Stimulated activated CD4-positive, alpha-beta T cell treated with anti-CD3 and anti-CD28 coated beads, Interleukin-1b, Interleukin-23, amount 100 ng/mL, for 24 hours (primary cell): ENCODE data around the gene CORO7.
"Not testable (repeated sequence)": the region's sequence is repeated elsewhere in the genome, so short reads cannot be mapped to it uniquely, and the experiment has no call there.

Source experiments
- DNase-seq, 4 experiments: peaks; one replicate each; pipeline ENCODE4 v3.0.0-alpha.2; 2020; ENCODE audit warnings: low read depth in 4 of 4, low spot score in 1 of 4

The CORO7 gene

GRCh38 chr16:4358236-4358635 lies 58.2 kb downstream of the CORO7 start:
- DNase-seq = no peak

- DNase-seq = no peak
Observed at GRCh38 chr16:4356820-4357219, 59.6 kb downstream of the CORO7 start.

GRCh38 chr16:4354512-4355409 lies 61.6 kb downstream of the CORO7 start:
- DNase-seq = no peak

- no peak for DNase-seq
Observed at GRCh38 chr16:4353675-4354074, 62.7 kb downstream of the CORO7 start.

GRCh38 chr16:4352843-4353242 lies 63.6 kb downstream of the CORO7 start:
- DNase-seq = no peak

- DNase-seq = no peak
Observed at GRCh38 chr16:4351880-4352279, 64.5 kb downstream of the CORO7 start.

GRCh38 chr16:4350787-4351659 lies 65.4 kb downstream of the CORO7 start, which contains the start of gene PAM16:
Gene PAM16, minus strand, starts transcription at chr16:4351321. Its CDS starts 87 bp downstream, at chr16:4351234.
- peak; percentile 92 to 99 (median 98) for DNase-seq

- DNase-seq = no peak
Observed at GRCh38 chr16:4350365-4350786, 66.0 kb downstream of the CORO7 start.

GRCh38 chr16:4349332-4349731 lies 67.1 kb downstream of the CORO7 start:
- DNase-seq = no peak

- DNase-seq = no peak
Observed at GRCh38 chr16:4347765-4348509, 68.5 kb downstream of the CORO7 start.

GRCh38 chr16:4347010-4347409 lies 69.4 kb downstream of the CORO7 start:
- DNase-seq = no peak

GRCh38 chr16:4345836-4346781 lies 70.3 kb downstream of the CORO7 start:
- no peak for DNase-seq

- no peak for DNase-seq
Observed at GRCh38 chr16:4344983-4345835, 71.2 kb downstream of the CORO7 start.

GRCh38 chr16:4344300-4344982 lies 72.0 kb downstream of the CORO7 start:
- not testable (repeated sequence) for DNase-seq

- DNase-seq = no peak
Observed at GRCh38 chr16:4342866-4343744, 73.3 kb downstream of the CORO7 start.

- no peak for DNase-seq
Observed at GRCh38 chr16:4341250-4341649, 75.1 kb downstream of the CORO7 start.

GRCh38 chr16:4340443-4340842 lies 76.0 kb downstream of the CORO7 start:
- DNase-seq = no peak

GRCh38 chr16:4339909-4340308 lies 76.5 kb downstream of the CORO7 start:
- DNase-seq = no peak
